HG03108 (cell line): Measurements from ENCODE around the gene GFPT2.
A peak's percentile ranks its signal among the peaks of the same experiment; 100 is the strongest.

Source experiments
- ATAC-seq: cut with Tn5 transposase; IDR thresholded peaks from one replicate; pipeline ENCODE4 v1.9.1; 2021; ENCODE audit warnings: moderate library complexity; ENCODE audit not compliant: unreplicated experiment

Gene GFPT2

GRCh38 chr5:180335614-180336233 lies 17.4 kb downstream of the GFPT2 start:
- ATAC-seq, result no peak

GRCh38 chr5:180334751-180335613 lies 18.2 kb downstream of the GFPT2 start:
- no peak for ATAC-seq

- no peak for ATAC-seq
Measured at GRCh38 chr5:180334176-180334575, 19.0 kb downstream of the GFPT2 start.

- no peak for ATAC-seq
Measured at GRCh38 chr5:180333661-180334060, 19.5 kb downstream of the GFPT2 start.

- no peak for ATAC-seq
Measured at GRCh38 chr5:180332861-180333260, 20.3 kb downstream of the GFPT2 start.

GRCh38 chr5:180332051-180332517 lies 21.1 kb downstream of the GFPT2 start:
- no peak for ATAC-seq

- ATAC-seq, result no peak
Measured at GRCh38 chr5:180331647-180331950, 21.5 kb downstream of the GFPT2 start.

GRCh38 chr5:180330810-180331646 lies 22.1 kb downstream of the GFPT2 start:
- no peak for ATAC-seq

- no peak for ATAC-seq
Measured at GRCh38 chr5:180330270-180330648, 22.9 kb downstream of the GFPT2 start.

- no peak for ATAC-seq
Measured at GRCh38 chr5:180329606-180330269, 23.4 kb downstream of the GFPT2 start.

GRCh38 chr5:180329138-180329435 lies 24.0 kb downstream of the GFPT2 start:
- no peak for ATAC-seq

GRCh38 chr5:180328296-180329137 lies 24.6 kb downstream of the GFPT2 start:
- ATAC-seq, result peak; percentile 82

GRCh38 chr5:180326989-180327565 lies 26.1 kb downstream of the GFPT2 start:
- no peak for ATAC-seq

GRCh38 chr5:180324601-180324950 lies 28.6 kb downstream of the GFPT2 start:
- no peak for ATAC-seq

- ATAC-seq, result no peak
Measured at GRCh38 chr5:180323941-180324600, 29.1 kb downstream of the GFPT2 start.

- no peak for ATAC-seq
Measured at GRCh38 chr5:180323160-180323559, 30.0 kb downstream of the GFPT2 start.

- no peak for ATAC-seq
Measured at GRCh38 chr5:180318456-180319089, 34.6 kb downstream of the GFPT2 start.

GRCh38 chr5:180316586-180316985 lies 36.5 kb downstream of the GFPT2 start:
- ATAC-seq, result no peak

GRCh38 chr5:180315762-180316212 lies 37.3 kb downstream of the GFPT2 start:
- no peak for ATAC-seq
